Body of pancreas (tissue), 4 donors: ENCODE data around the gene DIS3L. TPM values are rescaled to one million over a fixed set of nuclear protein-coding genes. Genes with fewer than 3 reads are reported as not detected.

Experiments used
- ATAC-seq: fragments of 150-250 bp; one replicate; pipeline ENCODE4 v1.9.1; 2016
- DNase-seq, 4 donors: peaks; one replicate each; pipeline ENCODE4 v3.0.0-alpha.2; 2019
- H3K27ac ChIP-seq, 4 donors: fragments of 200-600 bp; sonication (generic); 1 replicate in 3 of 4; 2 replicates in 1 of 4; pipeline versions ENCODE4 v1.5.1 to v1.6.1; 2016 to 2019; ENCODE audit warnings: mild to moderate bottlenecking in 1 of 4, mixed read lengths in 1 of 4, moderate library complexity in 1 of 4
- H3K27me3 ChIP-seq, 2 donors: fragments of 200-600 bp; sonication (generic); one replicate each; pipeline ENCODE4 v1.6.0; 2016; ENCODE audit warnings: mild to moderate bottlenecking in 1 of 2
- H3K36me3 ChIP-seq, 2 donors: fragments of 200-600 bp; sonication (generic); replicated peaks in 1 of 2; 2 replicates each; pipeline ENCODE4 v1.5.1; 2016; ENCODE audit warnings: low read depth in 2 of 2; ENCODE audit not compliant: insufficient read depth in 1 of 2
- H3K4me1 ChIP-seq: fragments of 200-600 bp; sonication (generic); one replicate; pipeline ENCODE4 v1.6.0; 2016
- H3K4me3 ChIP-seq, 2 donors: fragments of 200-600 bp; sonication (generic); 1 replicate in 1 of 2; 2 replicates in 1 of 2; pipeline ENCODE4 v1.5.1; 2016 to 2019
- H3K9me3 ChIP-seq, 3 donors: fragments of 200-600 bp; sonication (generic); 1 replicate in 2 of 3; 2 replicates in 1 of 3; pipeline ENCODE4 v1.5.1; 2016
- POLR2A ChIP-seq, 3 donors: fragments of 450-650 bp; IDR thresholded peaks; one replicate each; pipeline ENCODE4 v1.6.1; 2016; ENCODE audit warnings: antibody characterized with exemption in 3 of 3, mild to moderate bottlenecking in 2 of 3
- WGBS, 2 donors: methylation state at CpG; one replicate each; pipeline ENCODE4 v1.1.5; 2017; 5-methylcytosine and 5-hydroxymethylcytosine counted together
- intact Hi-C: fragments of 100-400 bp; cut with DNase I; formaldehyde crosslinking; loops from one replicate; pipeline ENCODE4 v1.15.1; 2023
- total RNA-seq, 2 donors: library from RNA; depleted of rRNA; stranded (reverse); fragments of >200 nt; gene quantifications; one replicate each; pipeline ENCODE4 v1.1.0, GENCODE V29; 2016
- TF ChIP-seq, protein P1 (sequence below), 7 experiments: fragments of 450-650 bp in 4 of 7; fragments of 200-600 bp in 3 of 7; sonication (generic) in 3 of 7; IDR thresholded peaks; one replicate each; pipeline ENCODE4 v1.5.1; 2016 to 2019; ENCODE audit warnings: antibody characterized with exemption in 7 of 7

DIS3L gene
- total RNA-seq, 2 donors from 2014 or later: 17.5 to 17.9 TPM

DNA sequence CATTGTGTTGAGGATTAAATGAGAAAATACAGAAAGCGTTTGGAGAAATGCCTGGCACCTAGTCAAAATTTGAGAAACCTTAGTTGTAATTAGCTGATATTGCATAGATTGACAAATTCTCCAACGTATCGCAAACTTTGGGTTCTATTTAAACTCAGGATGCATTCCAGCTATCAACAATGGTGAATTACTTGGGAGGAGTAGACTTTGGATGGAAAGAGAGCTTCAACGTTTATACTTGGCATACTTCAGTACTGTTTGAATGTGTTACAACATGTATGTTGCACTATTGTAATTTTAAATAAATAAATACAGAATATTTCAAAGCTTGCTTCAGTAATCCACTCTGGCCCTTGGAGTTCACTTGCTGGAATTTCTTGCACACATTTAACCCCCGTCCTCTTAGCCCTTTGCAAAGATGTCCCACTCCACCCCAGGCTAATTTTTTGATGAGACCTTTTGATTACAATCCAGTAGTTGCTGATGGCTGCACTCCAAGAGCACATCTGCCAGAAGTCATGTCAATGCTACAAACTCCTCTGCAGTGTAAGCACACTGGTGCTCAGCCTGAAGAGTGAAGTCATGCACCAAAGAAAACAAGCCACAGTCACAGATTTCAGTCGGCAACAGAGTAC lies 4.7 kb upstream of the DIS3L start:
- Histone ChIP-seq H3K4me3 (no peak overlapping the region), H3K27me3 (no peaks in the 10 kb centered on the region), H3K9me3 (no peaks in the 10 kb centered on the region), H3K4me1 (peaks cover 13% of the 10 kb centered on the region), H3K27ac (no peak overlapping the region), H3K36me3 (no peaks in the 10 kb centered on the region)
- ATAC-seq (no peak), DNase-seq (no peak)
- intact Hi-C loops: no loop called here
- no peak for TF ChIP-seq POLR2A (IDR thresholded peaks at IDR 0.05)
- TF ChIP-seq, protein P1, sequence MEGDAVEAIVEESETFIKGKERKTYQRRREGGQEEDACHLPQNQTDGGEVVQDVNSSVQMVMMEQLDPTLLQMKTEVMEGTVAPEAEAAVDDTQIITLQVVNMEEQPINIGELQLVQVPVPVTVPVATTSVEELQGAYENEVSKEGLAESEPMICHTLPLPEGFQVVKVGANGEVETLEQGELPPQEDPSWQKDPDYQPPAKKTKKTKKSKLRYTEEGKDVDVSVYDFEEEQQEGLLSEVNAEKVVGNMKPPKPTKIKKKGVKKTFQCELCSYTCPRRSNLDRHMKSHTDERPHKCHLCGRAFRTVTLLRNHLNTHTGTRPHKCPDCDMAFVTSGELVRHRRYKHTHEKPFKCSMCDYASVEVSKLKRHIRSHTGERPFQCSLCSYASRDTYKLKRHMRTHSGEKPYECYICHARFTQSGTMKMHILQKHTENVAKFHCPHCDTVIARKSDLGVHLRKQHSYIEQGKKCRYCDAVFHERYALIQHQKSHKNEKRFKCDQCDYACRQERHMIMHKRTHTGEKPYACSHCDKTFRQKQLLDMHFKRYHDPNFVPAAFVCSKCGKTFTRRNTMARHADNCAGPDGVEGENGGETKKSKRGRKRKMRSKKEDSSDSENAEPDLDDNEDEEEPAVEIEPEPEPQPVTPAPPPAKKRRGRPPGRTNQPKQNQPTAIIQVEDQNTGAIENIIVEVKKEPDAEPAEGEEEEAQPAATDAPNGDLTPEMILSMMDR (IDR thresholded peaks at IDR 0.05): no peak
- WGBS, 2 donors: 70 to 71% methylated on average over 6 of the region's 6 CpGs

DNA sequence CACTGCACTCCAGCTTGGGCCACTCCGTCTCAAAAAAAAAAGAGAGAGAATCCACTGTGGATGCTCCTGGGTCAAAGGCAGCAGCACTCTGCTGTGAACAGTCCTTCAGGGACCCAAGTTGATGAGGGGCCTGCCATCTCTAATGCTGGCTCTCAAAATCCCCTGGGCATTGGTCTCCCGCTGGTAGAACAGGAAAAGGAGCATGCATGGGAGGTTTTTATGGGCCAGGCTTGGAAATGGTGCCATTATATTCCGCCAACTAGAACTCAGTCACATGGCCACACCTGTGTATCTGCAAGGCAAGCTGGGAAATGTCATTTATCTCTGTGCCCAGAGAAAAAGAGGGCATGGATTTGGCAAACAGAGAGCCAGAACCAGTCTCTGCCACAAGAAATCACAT lies 3.4 kb upstream of the DIS3L start:
- H3K36me3 ChIP-seq: no peaks in the 10 kb centered on the region
- H3K4me3 ChIP-seq: no peak overlapping the region
- no peaks in the 10 kb centered on the region for H3K9me3 ChIP-seq
- H3K27ac ChIP-seq: no peak overlapping the region
- no peaks in the 10 kb centered on the region for H3K27me3 ChIP-seq
- TF ChIP-seq, protein P1 (IDR thresholded peaks at IDR 0.05): no peak
- no peak for TF ChIP-seq POLR2A (IDR thresholded peaks at IDR 0.05)
- intact Hi-C loops: no loop called here
- no peak for DNase-seq
- 94 to 98% methylated on average over 3 of the region's 3 CpGs for WGBS, 2 donors
- peaks cover 25% of the 10 kb centered on the region for H3K4me1 ChIP-seq
- no peak for ATAC-seq

DNA sequence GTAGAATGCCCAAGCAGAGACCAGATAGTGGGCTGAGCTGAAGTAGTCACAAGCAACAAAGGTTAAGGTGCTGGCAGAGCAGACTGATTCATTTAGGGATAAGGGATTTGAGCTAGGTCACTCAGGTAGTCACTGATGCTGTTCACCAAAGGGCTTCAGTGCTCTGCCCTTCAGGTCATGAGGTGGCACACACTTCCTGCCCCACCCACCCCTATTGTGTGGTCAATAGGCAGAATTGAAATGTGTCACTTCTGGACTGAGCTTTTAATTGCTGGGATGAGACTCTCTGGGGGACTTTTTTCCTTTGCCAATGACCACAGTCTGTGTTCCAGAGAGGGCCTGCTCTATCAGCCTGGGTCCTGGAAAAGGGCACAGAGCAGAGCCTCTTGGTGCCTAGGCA lies 2.9 kb upstream of the DIS3L start:
- H3K4me1 ChIP-seq: peaks cover 30% of the 10 kb centered on the region

DNA sequence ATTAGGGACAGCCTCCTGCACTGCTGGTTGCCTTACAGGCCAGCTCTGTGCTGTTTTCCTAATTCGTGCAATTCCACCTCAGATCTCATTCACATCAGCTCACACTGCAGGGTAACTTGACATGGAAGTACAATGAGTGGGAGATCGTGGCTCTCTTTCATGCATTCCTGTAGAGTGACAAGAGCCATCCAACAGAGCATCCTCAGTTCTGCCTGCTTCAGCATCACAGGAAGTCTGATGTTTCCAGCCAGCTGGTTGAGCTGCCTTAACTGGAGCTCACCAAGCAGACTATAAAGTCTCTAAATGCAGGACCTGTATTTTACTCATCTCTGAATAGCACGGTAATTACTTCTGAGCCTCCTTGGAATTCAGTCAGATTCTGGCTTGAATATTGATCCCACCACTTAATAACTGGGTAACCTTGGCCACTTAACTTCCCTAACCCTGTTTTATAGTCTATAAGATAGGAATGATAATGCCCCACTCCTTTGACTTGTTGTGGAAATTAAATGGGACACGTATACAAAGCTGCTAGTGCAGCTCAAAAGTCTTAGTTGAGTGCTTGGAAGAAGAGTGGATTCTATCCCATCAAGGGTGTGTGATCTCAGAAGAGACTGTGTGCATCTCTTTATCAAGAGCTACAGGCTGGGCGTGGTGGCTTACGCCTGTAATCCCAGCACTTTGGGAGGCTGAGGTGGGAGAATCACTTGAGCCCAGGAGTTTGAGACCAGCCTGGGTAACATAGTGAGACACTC lies 1.4 kb upstream of the DIS3L start:
- Histone ChIP-seq H3K4me1 (peaks cover 41% of the 10 kb centered on the region), H3K4me3 (no peak overlapping the region), H3K27ac (peak overlapping the region in 3 of 4 donors; percentile 88 to 94 (median 90)), H3K27me3 (no peaks in the 10 kb centered on the region), H3K9me3 (no peaks in the 10 kb centered on the region), H3K36me3 (no peaks in the 10 kb centered on the region)
- TF ChIP-seq POLR2A (IDR thresholded peaks at IDR 0.05): no peak
- TF ChIP-seq, protein P1 (IDR thresholded peaks at IDR 0.05): no peak
- intact Hi-C loops: no loop called here
- DNase-seq: no peak
- 62 to 74% methylated on average over 6 of the region's 6 CpGs for WGBS, 2 donors
- no peak for ATAC-seq

More for the DNA sequence above, 2.9 kb upstream of the DIS3L start:
- Histone ChIP-seq H3K9me3 (no peaks in the 10 kb centered on the region), H3K36me3 (no peaks in the 10 kb centered on the region), H3K27me3 (no peaks in the 10 kb centered on the region), H3K4me3 (no peak overlapping the region), H3K27ac (no peak overlapping the region)
- TF ChIP-seq POLR2A (IDR thresholded peaks at IDR 0.05): no peak
- TF ChIP-seq, protein P1 (IDR thresholded peaks at IDR 0.05): no peak
- intact Hi-C loops: no loop called here
- no peak for DNase-seq
- no peak for ATAC-seq
